HCT116 (cell line): ENCODE results near the gene IFI27. TPM values are rescaled to one million over a fixed set of nuclear protein-coding genes. Genes with fewer than 3 reads are reported as not detected.

Source experiments
- ATAC-seq: fragments of 200-7000 bp; cut with Tn5 transposase; 2 replicates; pipeline ENCODE4 v1.9.1; 2020; ENCODE audit warnings: mild to moderate bottlenecking, moderate library complexity
- BruUV-seq: library from RNA; stranded (reverse); fragments of 400-500 nt; replicated peaks from 2 replicates; lab custom pipeline; 2021; lab: Mats Ljungman, UMichigan
- CTCF ChIA-PET: fragments of 300-600 bp; sonication (Branson Sonifier 250); formaldehyde crosslinking; loops from one replicate; lab custom pipeline; 2021; ENCODE audit warnings: antibody characterized with exemption; lab: Charles Lee
- POLR2A ChIA-PET: fragments of 300-600, 350-600 bp; sonication (Branson Sonifier 250); formaldehyde crosslinking; loops from one replicate; lab custom pipeline; 2021; ENCODE audit warnings: antibody characterized with exemption; lab: Charles Lee
- RAD21 ChIA-PET, 2 experiments: fragments of 300-600 bp; sonication (Branson Sonifier 250); formaldehyde crosslinking; loops; one replicate each; lab custom pipeline; 2023; ENCODE audit warnings: low total read pairs in 2 of 2; ENCODE audit not compliant: uncharacterized antibody in 2 of 2, unreplicated experiment in 2 of 2, low non-redundant PET in 1 of 2; lab: Charles Lee
- DNase-seq: peaks from one replicate; pipeline ENCODE4 v3.0.0-alpha.2; 2010; ENCODE audit warnings: low read depth, low spot score
- H2AFZ ChIP-seq: fragments of 200-600 bp; shearing (Covaris generic), sonication (generic); 2 replicates; pipeline ENCODE4 v1.6.1; 2017; ENCODE audit warnings: low read depth, mixed run types, mixed read lengths, antibody characterized with exemption, low read length; ENCODE audit not compliant: poor library complexity, severe bottlenecking
- H3K27ac ChIP-seq: 2 replicates; pipeline ENCODE4 v1.5.1; 2012; ENCODE audit warnings: low read depth, low read length
- H3K27me3 ChIP-seq: fragments of 200-600 bp; sonication (generic); 2 replicates; pipeline ENCODE4 v1.6.1; 2016; ENCODE audit warnings: mixed run types, low read length, mixed read lengths; ENCODE audit not compliant: insufficient read depth
- H3K36me3 ChIP-seq, 2 experiments: fragments of 200-500 bp in 1 of 2; fragments of 200-600 bp in 1 of 2; sonication (Bioruptor generic) in 1 of 2; sonication (generic) in 1 of 2; 2 replicates each; pipeline versions ENCODE4 v1.5.1 to v1.6.1; 2014 to 2016; ENCODE audit warnings: low read length in 2 of 2, inconsistent platforms in 1 of 2, mixed read lengths in 1 of 2, mixed run types in 1 of 2; ENCODE audit not compliant: insufficient read depth in 2 of 2, control insufficient read depth in 1 of 2
- H3K4me1 ChIP-seq, 2 experiments: fragments of 200-600 bp in 1 of 2; sonication (generic) in 1 of 2; 2 replicates each; pipeline versions ENCODE4 v1.5.1 to v1.6.1; 2012 to 2017; ENCODE audit warnings: low read length in 2 of 2, inconsistent platforms in 1 of 2, mild to moderate bottlenecking in 1 of 2, mixed read lengths in 1 of 2, mixed run types in 1 of 2, moderate library complexity in 1 of 2; ENCODE audit not compliant: insufficient read depth in 2 of 2, control insufficient read depth in 1 of 2
- H3K4me2 ChIP-seq: fragments of 200-600 bp; sonication (generic); 2 replicates; pipeline ENCODE4 v1.6.1; 2017; ENCODE audit warnings: mixed run types, low read length, mixed read lengths
- H3K4me3 ChIP-seq, 2 experiments: fragments of 200-600 bp in 1 of 2; sonication (generic) in 1 of 2; replicated peaks in 1 of 2; 2 replicates each; pipeline ENCODE4 v1.5.1; 2011 to 2016; ENCODE audit warnings: low read length in 2 of 2, control low read depth in 1 of 2, low read depth in 1 of 2, mild to moderate bottlenecking in 1 of 2, mixed read lengths in 1 of 2, mixed run types in 1 of 2
- H3K79me2 ChIP-seq: fragments of 200-600 bp; sonication (generic); 2 replicates; pipeline ENCODE4 v1.6.1; 2017; ENCODE audit warnings: mild to moderate bottlenecking, mixed run types, low read length, moderate library complexity, mixed read lengths; ENCODE audit not compliant: insufficient read depth
- H3K9ac ChIP-seq: fragments of 200-600 bp; sonication (generic); 2 replicates; pipeline ENCODE4 v1.6.1; 2016; ENCODE audit warnings: low read length, mixed read lengths
- H3K9me2 ChIP-seq: fragments of 200-600 bp; sonication (generic), shearing (Covaris generic); 2 replicates; pipeline ENCODE4 v1.6.1; 2017; ENCODE audit warnings: mixed run types, mild to moderate bottlenecking, moderate library complexity; ENCODE audit not compliant: insufficient read depth
- H3K9me3 ChIP-seq, 2 experiments: fragments of 200-500 bp in 1 of 2; fragments of 200-600 bp in 1 of 2; sonication (Bioruptor generic) in 1 of 2; sonication (generic) in 1 of 2; 2 replicates each; pipeline ENCODE4 v1.6.1; 2014 to 2017; ENCODE audit warnings: low read length in 2 of 2, mixed read lengths in 2 of 2, inconsistent platforms in 1 of 2, low read depth in 1 of 2, mild to moderate bottlenecking in 1 of 2, mixed run types in 1 of 2, moderate library complexity in 1 of 2; ENCODE audit not compliant: control insufficient read depth in 1 of 2, insufficient read depth in 1 of 2
- H4K20me1 ChIP-seq: fragments of 200-600 bp; sonication (generic), shearing (Covaris generic); 2 replicates; pipeline ENCODE4 v1.6.1; 2017; ENCODE audit warnings: mixed run types, mild to moderate bottlenecking, moderate library complexity; ENCODE audit not compliant: insufficient read depth
- EGR1 ChIP-seq: IDR thresholded peaks from 2 replicates; pipeline ENCODE4 v1.6.1; 2012; ENCODE audit warnings: low read depth
- JUND ChIP-seq: IDR thresholded peaks from 2 replicates; pipeline ENCODE4 v1.6.1; 2012
- MAX ChIP-seq: IDR thresholded peaks from 2 replicates; pipeline ENCODE4 v1.6.1; 2012
- POLR2AphosphoS5 ChIP-seq: IDR thresholded peaks from 2 replicates; pipeline ENCODE4 v1.6.1; 2011; ENCODE audit warnings: mild to moderate bottlenecking, low read depth, low read length, moderate library complexity
- REST ChIP-seq: IDR thresholded peaks from 2 replicates; pipeline ENCODE4 v1.6.1; 2012; ENCODE audit warnings: low read depth
- YY1 ChIP-seq: IDR thresholded peaks from 2 replicates; pipeline ENCODE4 v1.6.1; 2011; ENCODE audit warnings: low read length, low read depth, moderate library complexity, mild to moderate bottlenecking; ENCODE audit not compliant: insufficient replicate concordance; ENCODE audit errors: extremely low read depth
- ZBTB33 ChIP-seq: IDR thresholded peaks from 2 replicates; pipeline ENCODE4 v1.6.1; 2011; ENCODE audit warnings: mild to moderate bottlenecking, low read length, moderate library complexity; ENCODE audit not compliant: insufficient replicate concordance; ENCODE audit errors: extremely low read depth
- intact Hi-C: fragments of 100-400 bp; cut with micrococcal nuclease; formaldehyde crosslinking; loops from 2 replicates; pipeline ENCODE4 v1.10.0; 2022
- total RNA-seq: library from RNA; stranded (reverse); gene quantifications from one replicate; pipeline ENCODE4 v1.2.1, GENCODE V29; 2021; ENCODE audit not compliant: unreplicated experiment

Gene IFI27
- total RNA-seq, 1 experiment from 2014 or later = 3.8 TPM

GRCh38 chr14:94129758-94130414, 19.4 kb downstream of the IFI27 start:
- ChIA-PET CTCF (interaction anchor here (0.7 to 2.3 kb wide), 2 partner anchors 94 to 190 kb away, joined by 5 to 10 read pairs; no protein-coding TSS in a partner anchor), POLR2A (interaction anchor here (0.6 kb wide), 1 partner anchor 43 kb away, joined by 3 read pairs; no protein-coding TSS in a partner anchor), RAD21 (interaction anchor here in 1 of 2 experiments (0.7 to 1.7 kb wide), 2 partner anchors 79 to 94 kb away, joined by 3 read pairs; no protein-coding TSS in a partner anchor)
- TF ChIP-seq YY1 (peak; percentile 18), ZBTB33 (no peak), EGR1 (peak; percentile 70), POLR2AphosphoS5 (no peak), MAX (peak; percentile 17; the same call in 1 of the 2 replicates), REST (no peak), JUND (no peak)
- Histone ChIP-seq H3K4me3 (peak overlapping the region; percentile 69 to 82), H2AFZ (peak overlapping the region; percentile 99), H3K9me3 (no peaks in the 10 kb centered on the region), H4K20me1 (no peaks in the 10 kb centered on the region), H3K27ac (no peak overlapping the region), H3K4me2 (peak overlapping the region; percentile 87), H3K36me3 (no peaks in the 10 kb centered on the region), H3K9ac (peak overlapping the region; percentile 67), H3K27me3 (no peaks in the 10 kb centered on the region), H3K9me2 (no peaks in the 10 kb centered on the region), H3K4me1 (peaks cover 6 to 22% of the 10 kb centered on the region in 2 experiments; a peak in 3 of 4 replicates), H3K79me2 (no peaks in the 10 kb centered on the region)
- intact Hi-C loops = loop anchor here (10.0 kb wide), 2 partner anchors 405 to 555 kb away; no protein-coding TSS in a partner anchor
- DNase-seq (peak; percentile 56), ATAC-seq (peak; percentile 67)
- no TSS peak for BruUV-seq
